ENCODE data around the gene EXOC6.
A peak's percentile ranks its signal among the peaks of the same experiment; 100 is the strongest.
"Not testable (repeated sequence)": the region's sequence is repeated elsewhere in the genome, so short reads cannot be mapped to it uniquely, and the experiment has no call there.

The EXOC6 gene

GRCh38 chr10:92972886-92973285, 124.6 kb downstream of the EXOC6 start:
- Histone ChIP-seq H3K4me3 (ENCODE audit: low read depth, low read length) (peak overlapping the region; percentile 25; the same call in 1 of the 2 replicates), H3K36me3 (ENCODE audit: insufficient read depth, low read length) (no peaks in the 10 kb centered on the region), H3K4me1 (ENCODE audit: control insufficient read depth, insufficient read depth, low read length, unreplicated experiment) (peaks cover 22% of the 10 kb centered on the region), H3K79me2 (ENCODE audit: control insufficient read depth, insufficient read depth, low read length, unreplicated experiment) (no peaks in the 10 kb centered on the region), H3K27me3 (ENCODE audit: insufficient read depth, low read length) (no peaks in the 10 kb centered on the region), H2AFZ (ENCODE audit: low read length, unreplicated experiment) (peak overlapping the region; percentile 6), H3K27ac (ENCODE audit: low read depth, low read length) (peak overlapping the region; percentile 28; the same call in 1 of the 2 replicates)

GRCh38 chr10:92976278-92976677, 128.0 kb downstream of the EXOC6 start:
- not testable (repeated sequence) for H2AFZ ChIP-seq (ENCODE audit: low read length, unreplicated experiment); H3K36me3 ChIP-seq (ENCODE audit: insufficient read depth, low read length); H3K27me3 ChIP-seq (ENCODE audit: insufficient read depth, low read length); H3K27ac ChIP-seq (ENCODE audit: low read depth, low read length); H3K4me3 ChIP-seq (ENCODE audit: low read depth, low read length); H3K79me2 ChIP-seq (ENCODE audit: control insufficient read depth, insufficient read depth, low read length, unreplicated experiment)
- peaks cover 17% of the 10 kb centered on the region for H3K4me1 ChIP-seq (ENCODE audit: control insufficient read depth, insufficient read depth, low read length, unreplicated experiment)

GRCh38 chr10:92989250-92989649, 140.9 kb downstream of the EXOC6 start:
- no peak overlapping the region for H3K4me3 ChIP-seq (ENCODE audit: low read depth, low read length)
- no peaks in the 10 kb centered on the region for H3K79me2 ChIP-seq (ENCODE audit: control insufficient read depth, insufficient read depth, low read length, unreplicated experiment)
- H3K27ac ChIP-seq (ENCODE audit: low read depth, low read length) = no peak overlapping the region
- no peaks in the 10 kb centered on the region for H3K4me1 ChIP-seq (ENCODE audit: control insufficient read depth, insufficient read depth, low read length, unreplicated experiment)
- H3K27me3 ChIP-seq (ENCODE audit: insufficient read depth, low read length) = no peaks in the 10 kb centered on the region
- H2AFZ ChIP-seq (ENCODE audit: low read length, unreplicated experiment) = no peak overlapping the region
- H3K36me3 ChIP-seq (ENCODE audit: insufficient read depth, low read length) = no peaks in the 10 kb centered on the region

GRCh38 chr10:92990615-92991014, 142.3 kb downstream of the EXOC6 start:
- Histone ChIP-seq H3K27ac (ENCODE audit: low read depth, low read length) (no peak overlapping the region), H3K36me3 (ENCODE audit: insufficient read depth, low read length) (no peaks in the 10 kb centered on the region), H3K79me2 (ENCODE audit: control insufficient read depth, insufficient read depth, low read length, unreplicated experiment) (no peaks in the 10 kb centered on the region)

GRCh38 chr10:92991513-92991912, 143.2 kb downstream of the EXOC6 start:
- no peaks in the 10 kb centered on the region for H3K27me3 ChIP-seq (ENCODE audit: insufficient read depth, low read length)
- H2AFZ ChIP-seq (ENCODE audit: low read length, unreplicated experiment) = no peak overlapping the region
- no peaks in the 10 kb centered on the region for H3K36me3 ChIP-seq (ENCODE audit: insufficient read depth, low read length)
- no peak overlapping the region for H3K27ac ChIP-seq (ENCODE audit: low read depth, low read length)
- no peaks in the 10 kb centered on the region for H3K4me1 ChIP-seq (ENCODE audit: control insufficient read depth, insufficient read depth, low read length, unreplicated experiment)
- no peak overlapping the region for H3K4me3 ChIP-seq (ENCODE audit: low read depth, low read length)
- no peaks in the 10 kb centered on the region for H3K79me2 ChIP-seq (ENCODE audit: control insufficient read depth, insufficient read depth, low read length, unreplicated experiment)

More at GRCh38 chr10:92990615-92991014, 142.3 kb downstream of the EXOC6 start:
- H3K4me1 ChIP-seq (ENCODE audit: control insufficient read depth, insufficient read depth, low read length, unreplicated experiment) = no peaks in the 10 kb centered on the region
- no peaks in the 10 kb centered on the region for H3K27me3 ChIP-seq (ENCODE audit: insufficient read depth, low read length)
- no peak overlapping the region for H2AFZ ChIP-seq (ENCODE audit: low read length, unreplicated experiment)
- H3K4me3 ChIP-seq (ENCODE audit: low read depth, low read length) = no peak overlapping the region

GRCh38 chr10:92993699-92994272, 145.5 kb downstream of the EXOC6 start:
- Histone ChIP-seq H3K27ac (ENCODE audit: low read depth, low read length) (no peak overlapping the region), H3K27me3 (ENCODE audit: insufficient read depth, low read length) (no peaks in the 10 kb centered on the region), H3K4me3 (ENCODE audit: low read depth, low read length) (no peak overlapping the region), H2AFZ (ENCODE audit: low read length, unreplicated experiment) (no peak overlapping the region), H3K79me2 (ENCODE audit: control insufficient read depth, insufficient read depth, low read length, unreplicated experiment) (no peaks in the 10 kb centered on the region), H3K36me3 (ENCODE audit: insufficient read depth, low read length) (no peaks in the 10 kb centered on the region), H3K4me1 (ENCODE audit: control insufficient read depth, insufficient read depth, low read length, unreplicated experiment) (no peaks in the 10 kb centered on the region)

- Histone ChIP-seq H3K36me3 (ENCODE audit: insufficient read depth, low read length) (no peaks in the 10 kb centered on the region), H2AFZ (ENCODE audit: low read length, unreplicated experiment) (no peak overlapping the region), H3K4me3 (ENCODE audit: low read depth, low read length) (no peak overlapping the region), H3K27ac (ENCODE audit: low read depth, low read length) (no peak overlapping the region), H3K79me2 (ENCODE audit: control insufficient read depth, insufficient read depth, low read length, unreplicated experiment) (no peaks in the 10 kb centered on the region), H3K27me3 (ENCODE audit: insufficient read depth, low read length) (no peaks in the 10 kb centered on the region), H3K4me1 (ENCODE audit: control insufficient read depth, insufficient read depth, low read length, unreplicated experiment) (no peaks in the 10 kb centered on the region)
These were observed 147.2 kb downstream of the EXOC6 start for GRCh38 chr10:92995509-92995908.

GRCh38 chr10:92997620-92998019, 149.3 kb downstream of the EXOC6 start:
- H2AFZ ChIP-seq (ENCODE audit: low read length, unreplicated experiment) = no peak overlapping the region
- no peaks in the 10 kb centered on the region for H3K36me3 ChIP-seq (ENCODE audit: insufficient read depth, low read length)
- H3K27me3 ChIP-seq (ENCODE audit: insufficient read depth, low read length) = no peaks in the 10 kb centered on the region
- H3K4me1 ChIP-seq (ENCODE audit: control insufficient read depth, insufficient read depth, low read length, unreplicated experiment) = no peaks in the 10 kb centered on the region
- H3K4me3 ChIP-seq (ENCODE audit: low read depth, low read length) = no peak overlapping the region
- H3K27ac ChIP-seq (ENCODE audit: low read depth, low read length) = no peak overlapping the region
- no peaks in the 10 kb centered on the region for H3K79me2 ChIP-seq (ENCODE audit: control insufficient read depth, insufficient read depth, low read length, unreplicated experiment)

- H3K79me2 ChIP-seq (ENCODE audit: control insufficient read depth, insufficient read depth, low read length, unreplicated experiment) = no peaks in the 10 kb centered on the region
- no peak overlapping the region for H3K27ac ChIP-seq (ENCODE audit: low read depth, low read length)
- H3K27me3 ChIP-seq (ENCODE audit: insufficient read depth, low read length) = no peaks in the 10 kb centered on the region
- H3K4me3 ChIP-seq (ENCODE audit: low read depth, low read length) = no peak overlapping the region
- no peaks in the 10 kb centered on the region for H3K4me1 ChIP-seq (ENCODE audit: control insufficient read depth, insufficient read depth, low read length, unreplicated experiment)
- no peak overlapping the region for H2AFZ ChIP-seq (ENCODE audit: low read length, unreplicated experiment)
- H3K36me3 ChIP-seq (ENCODE audit: insufficient read depth, low read length) = no peaks in the 10 kb centered on the region
These were observed 150.9 kb downstream of the EXOC6 start for GRCh38 chr10:92999191-92999590.

GRCh38 chr10:93006435-93007039, 158.2 kb downstream of the EXOC6 start:
- Histone ChIP-seq H3K27me3 (ENCODE audit: insufficient read depth, low read length) (no peaks in the 10 kb centered on the region), H2AFZ (ENCODE audit: low read length, unreplicated experiment) (no peak overlapping the region), H3K36me3 (ENCODE audit: insufficient read depth, low read length) (no peaks in the 10 kb centered on the region), H3K4me3 (ENCODE audit: low read depth, low read length) (no peak overlapping the region), H3K4me1 (ENCODE audit: control insufficient read depth, insufficient read depth, low read length, unreplicated experiment) (no peaks in the 10 kb centered on the region), H3K79me2 (ENCODE audit: control insufficient read depth, insufficient read depth, low read length, unreplicated experiment) (no peaks in the 10 kb centered on the region), H3K27ac (ENCODE audit: low read depth, low read length) (no peak overlapping the region)

- Histone ChIP-seq H3K36me3 (ENCODE audit: insufficient read depth, low read length) (no peaks in the 10 kb centered on the region), H2AFZ (ENCODE audit: low read length, unreplicated experiment) (no peak overlapping the region), H3K27me3 (ENCODE audit: insufficient read depth, low read length) (no peaks in the 10 kb centered on the region), H3K79me2 (ENCODE audit: control insufficient read depth, insufficient read depth, low read length, unreplicated experiment) (no peaks in the 10 kb centered on the region), H3K4me1 (ENCODE audit: control insufficient read depth, insufficient read depth, low read length, unreplicated experiment) (no peaks in the 10 kb centered on the region), H3K4me3 (ENCODE audit: low read depth, low read length) (no peak overlapping the region), H3K27ac (ENCODE audit: low read depth, low read length) (no peak overlapping the region)
These were observed 167.4 kb downstream of the EXOC6 start for GRCh38 chr10:93015722-93016121.

All from ACC112 (cell line).